Measurements from ENCODE around the gene SIGLEC15.
A peak's percentile ranks its signal among the peaks of the same experiment; 100 is the strongest.

Gene SIGLEC15

DNA sequence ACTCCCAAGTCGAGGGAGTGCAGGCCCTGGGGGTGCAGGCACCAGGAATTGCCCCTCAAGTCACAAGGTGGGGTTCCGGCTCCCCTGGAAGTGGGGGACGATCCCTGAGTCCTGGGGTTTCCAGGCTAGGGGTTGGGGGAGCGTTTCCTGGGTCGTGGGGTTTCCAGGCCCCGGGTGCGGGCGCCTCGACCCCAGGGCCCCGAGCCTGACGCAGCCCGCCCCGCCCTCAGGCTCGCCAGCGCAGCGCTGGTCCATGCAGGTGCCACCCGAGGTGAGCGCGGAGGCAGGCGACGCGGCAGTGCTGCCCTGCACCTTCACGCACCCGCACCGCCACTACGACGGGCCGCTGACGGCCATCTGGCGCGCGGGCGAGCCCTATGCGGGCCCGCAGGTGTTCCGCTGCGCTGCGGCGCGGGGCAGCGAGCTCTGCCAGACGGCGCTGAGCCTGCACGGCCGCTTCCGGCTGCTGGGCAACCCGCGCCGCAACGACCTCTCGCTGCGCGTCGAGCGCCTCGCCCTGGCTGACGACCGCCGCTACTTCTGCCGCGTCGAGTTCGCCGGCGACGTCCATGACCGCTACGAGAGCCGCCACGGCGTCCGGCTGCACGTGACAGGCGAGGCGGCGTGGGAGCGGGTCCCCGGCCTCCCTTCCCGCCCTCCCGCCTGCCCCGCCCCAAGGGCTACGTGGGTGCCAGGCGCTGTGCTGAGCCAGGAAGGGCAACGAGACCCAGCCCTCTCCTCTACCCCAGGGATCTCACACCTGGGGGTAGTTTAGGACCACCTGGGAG lies 12.0 kb downstream of the SIGLEC15 start:
- Histone ChIP-seq H3K4me1 (ENCODE audit: low read length) (no peaks in the 10 kb centered on the region; the same call in 1 of the 2 replicates), H3K4me2 (ENCODE audit: low read length) (no peak overlapping the region), H3K27me3 (ENCODE audit: low read depth, low read length) (no peaks in the 10 kb centered on the region), H3K9me3 (ENCODE audit: insufficient read depth, low read length) (no peaks in the 10 kb centered on the region), H3K27ac (ENCODE audit: low read length) (no peak overlapping the region), H4K20me1 (ENCODE audit: insufficient read depth, low read length) (no peaks in the 10 kb centered on the region), H3K9ac (ENCODE audit: low read length) (no peak overlapping the region), H3K36me3 (replicated peaks; ENCODE audit: low read depth, low read length) (no peaks in the 10 kb centered on the region), H2AFZ (ENCODE audit: low read depth, low read length) (no peak overlapping the region), H3K4me3 (ENCODE audit: low read length) (no peak overlapping the region), H3K79me2 (ENCODE audit: low read length) (no peaks in the 10 kb centered on the region)
- TF ChIP-seq, protein P1, sequence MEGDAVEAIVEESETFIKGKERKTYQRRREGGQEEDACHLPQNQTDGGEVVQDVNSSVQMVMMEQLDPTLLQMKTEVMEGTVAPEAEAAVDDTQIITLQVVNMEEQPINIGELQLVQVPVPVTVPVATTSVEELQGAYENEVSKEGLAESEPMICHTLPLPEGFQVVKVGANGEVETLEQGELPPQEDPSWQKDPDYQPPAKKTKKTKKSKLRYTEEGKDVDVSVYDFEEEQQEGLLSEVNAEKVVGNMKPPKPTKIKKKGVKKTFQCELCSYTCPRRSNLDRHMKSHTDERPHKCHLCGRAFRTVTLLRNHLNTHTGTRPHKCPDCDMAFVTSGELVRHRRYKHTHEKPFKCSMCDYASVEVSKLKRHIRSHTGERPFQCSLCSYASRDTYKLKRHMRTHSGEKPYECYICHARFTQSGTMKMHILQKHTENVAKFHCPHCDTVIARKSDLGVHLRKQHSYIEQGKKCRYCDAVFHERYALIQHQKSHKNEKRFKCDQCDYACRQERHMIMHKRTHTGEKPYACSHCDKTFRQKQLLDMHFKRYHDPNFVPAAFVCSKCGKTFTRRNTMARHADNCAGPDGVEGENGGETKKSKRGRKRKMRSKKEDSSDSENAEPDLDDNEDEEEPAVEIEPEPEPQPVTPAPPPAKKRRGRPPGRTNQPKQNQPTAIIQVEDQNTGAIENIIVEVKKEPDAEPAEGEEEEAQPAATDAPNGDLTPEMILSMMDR (IDR thresholded peaks at IDR 0.05; ENCODE audit: low read depth, low read length) = no peak
- TF ChIP-seq EZH2phosphoT487 (IDR thresholded peaks at IDR 0.05; ENCODE audit: low read depth) = no peak

DNA sequence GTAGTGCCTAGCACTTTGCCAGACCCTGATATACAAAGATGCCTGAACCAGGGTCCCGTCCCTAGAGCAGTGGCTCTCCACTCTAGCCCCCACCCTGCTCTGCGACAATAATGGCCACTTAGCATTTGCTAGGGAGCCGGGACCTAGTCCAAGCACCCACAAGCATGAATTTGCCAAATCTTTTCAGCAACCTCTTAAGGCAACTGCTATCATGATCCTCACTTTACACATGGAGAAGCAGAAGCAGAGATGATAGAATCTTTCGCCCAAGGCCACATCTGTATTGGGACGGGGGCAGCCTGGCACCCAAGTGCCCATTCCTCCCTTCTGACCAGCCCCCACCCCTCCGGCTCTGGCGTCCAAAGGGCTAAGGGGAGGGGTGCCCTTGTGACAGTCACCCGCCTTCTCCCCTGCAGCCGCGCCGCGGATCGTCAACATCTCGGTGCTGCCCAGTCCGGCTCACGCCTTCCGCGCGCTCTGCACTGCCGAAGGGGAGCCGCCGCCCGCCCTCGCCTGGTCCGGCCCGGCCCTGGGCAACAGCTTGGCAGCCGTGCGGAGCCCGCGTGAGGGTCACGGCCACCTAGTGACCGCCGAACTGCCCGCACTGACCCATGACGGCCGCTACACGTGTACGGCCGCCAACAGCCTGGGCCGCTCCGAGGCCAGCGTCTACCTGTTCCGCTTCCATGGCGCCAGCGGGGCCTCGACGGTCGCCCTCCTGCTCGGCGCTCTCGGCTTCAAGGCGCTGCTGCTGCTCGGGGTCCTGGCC lies 13.0 kb downstream of the SIGLEC15 start:
- Histone ChIP-seq H3K4me2 (ENCODE audit: low read length) (no peak overlapping the region), H3K4me1 (ENCODE audit: low read length) (no peaks in the 10 kb centered on the region; the same call in 1 of the 2 replicates), H3K4me3 (ENCODE audit: low read length) (no peak overlapping the region), H2AFZ (ENCODE audit: low read depth, low read length) (no peak overlapping the region), H3K27me3 (ENCODE audit: low read depth, low read length) (no peaks in the 10 kb centered on the region), H3K9me3 (ENCODE audit: insufficient read depth, low read length) (no peaks in the 10 kb centered on the region), H3K9ac (ENCODE audit: low read length) (no peak overlapping the region), H3K36me3 (replicated peaks; ENCODE audit: low read depth, low read length) (no peaks in the 10 kb centered on the region), H4K20me1 (ENCODE audit: insufficient read depth, low read length) (no peaks in the 10 kb centered on the region), H3K27ac (ENCODE audit: low read length) (no peak overlapping the region), H3K79me2 (ENCODE audit: low read length) (no peaks in the 10 kb centered on the region)
- TF ChIP-seq, protein P1 (IDR thresholded peaks at IDR 0.05; ENCODE audit: low read depth, low read length) = no peak
- no peak for TF ChIP-seq EZH2phosphoT487 (IDR thresholded peaks at IDR 0.05; ENCODE audit: low read depth)

DNA sequence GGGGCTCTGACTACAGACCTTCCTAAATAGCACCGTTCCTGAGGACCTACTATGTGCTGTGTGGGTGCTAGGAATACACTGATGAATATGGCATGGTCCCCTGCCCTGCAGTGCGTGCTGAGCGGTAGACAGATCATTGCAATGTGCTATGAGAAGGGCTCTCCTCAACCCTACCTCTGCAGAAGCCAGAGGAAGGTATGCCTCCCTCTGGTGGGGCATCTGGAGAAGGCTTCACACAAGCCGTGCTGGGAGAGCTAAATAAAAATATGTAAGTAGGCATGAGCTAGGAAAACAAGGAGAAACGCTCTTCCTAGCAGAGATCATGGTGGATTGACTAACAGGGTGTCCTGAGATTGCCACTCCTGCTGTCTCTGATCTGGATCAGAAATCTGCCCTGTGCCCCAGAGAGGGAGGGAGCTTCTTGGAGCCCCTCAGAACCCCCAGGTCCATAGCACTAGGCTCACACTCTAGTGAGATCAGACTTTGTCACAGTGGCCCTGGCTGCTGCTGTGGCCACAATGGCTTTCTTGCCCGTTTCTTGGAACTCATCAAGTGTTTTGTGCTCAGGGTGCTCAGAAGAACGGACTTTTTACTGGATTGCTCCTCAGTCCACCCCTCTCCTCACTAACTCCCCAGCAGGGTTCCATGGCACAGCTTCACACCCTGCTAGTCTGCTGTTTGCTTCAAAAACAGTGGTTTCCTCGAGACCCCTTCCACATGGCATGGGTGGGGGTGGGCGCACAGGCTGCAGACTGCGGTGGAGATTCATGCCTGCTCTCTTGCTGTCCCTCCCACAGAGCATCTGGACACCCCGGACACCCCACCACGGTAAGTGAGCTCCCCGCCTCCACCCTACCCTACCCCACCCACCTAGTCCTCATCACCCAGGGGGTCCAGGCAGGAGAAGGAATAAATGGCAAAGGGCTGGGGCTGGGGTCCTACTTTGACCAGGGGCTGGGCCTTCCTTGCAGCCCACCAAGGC lies 14.2 kb downstream of the SIGLEC15 start:
- Histone ChIP-seq H3K27me3 (ENCODE audit: low read depth, low read length) (no peaks in the 10 kb centered on the region), H3K79me2 (ENCODE audit: low read length) (no peaks in the 10 kb centered on the region), H3K4me3 (ENCODE audit: low read length) (no peak overlapping the region), H3K4me1 (ENCODE audit: low read length) (no peaks in the 10 kb centered on the region; the same call in 1 of the 2 replicates), H3K27ac (ENCODE audit: low read length) (no peak overlapping the region), H2AFZ (ENCODE audit: low read depth, low read length) (no peak overlapping the region), H3K36me3 (replicated peaks; ENCODE audit: low read depth, low read length) (no peaks in the 10 kb centered on the region), H3K9ac (ENCODE audit: low read length) (no peak overlapping the region), H3K4me2 (ENCODE audit: low read length) (no peak overlapping the region), H4K20me1 (ENCODE audit: insufficient read depth, low read length) (no peaks in the 10 kb centered on the region), H3K9me3 (ENCODE audit: insufficient read depth, low read length) (no peaks in the 10 kb centered on the region)
- TF ChIP-seq, protein P1 (IDR thresholded peaks at IDR 0.05; ENCODE audit: low read depth, low read length) = peak; percentile 52
- no peak for TF ChIP-seq EZH2phosphoT487 (IDR thresholded peaks at IDR 0.05; ENCODE audit: low read depth)
